K562 (cell line): ENCODE results near the gene SERINC5. TPM values are rescaled to one million over a fixed set of nuclear protein-coding genes. Genes with fewer than 3 reads are reported as not detected.

ENCODE experiments used
- ATAC-seq: fragments of 200-7000 bp; cut with Tn5 transposase; 3 replicates; pipeline ENCODE4 v1.9.1; 2020; ENCODE audit warnings: moderate library complexity
- BruUV-seq: library from RNA; stranded (reverse); fragments of 400-500 nt; replicated peaks from 2 replicates; lab custom pipeline; 2021; lab: Mats Ljungman, UMichigan
- CTCF ChIA-PET: fragments of 300-600 bp; formaldehyde crosslinking; extraction: SDS; loops from one replicate; lab custom pipeline; 2021; ENCODE audit warnings: low intra/inter-chr PET ratio; lab: Yijun Ruan, JAX
- POLR2A ChIA-PET: fragments of 300-600, 350-650 bp; sonication (Branson Sonifier 250); formaldehyde crosslinking; extraction: SDS; loops from one replicate; lab custom pipeline; 2021; ENCODE audit warnings: antibody characterized with exemption, inconsistent platforms; lab: Yijun Ruan, JAX
- DNase-seq, 4 experiments: peaks; one replicate each; pipeline versions ENCODE4 v3.0.0 to v3.0.0-alpha.2; 2011 to 2018; ENCODE audit warnings: low spot score in 3 of 4, mixed read lengths in 3 of 4; ENCODE audit errors: extremely low read depth in 1 of 4
- FAIRE-seq: peaks from 2 replicates; lab custom pipeline; 2011; peaks lifted over from hg19 to GRCh38; lab: Jason Lieb, UNC
- H2AFZ ChIP-seq: 2 replicates; pipeline ENCODE4 v1.6.0; 2011; ENCODE audit warnings: low read depth, low read length, control low read depth, inconsistent platforms
- H3K27ac ChIP-seq: fragments of 200-600 bp; 3 replicates; pipeline ENCODE4 v1.8.0; 2011; ENCODE audit warnings: low read depth, mild to moderate bottlenecking, control low read depth, inconsistent platforms, low read length, moderate library complexity, mixed read lengths; ENCODE audit errors: extremely low read depth
- H3K27me3 ChIP-seq, 2 experiments: fragments of 300-600 bp in 1 of 2; 2 replicates in 1 of 2; 3 replicates in 1 of 2; pipeline versions ENCODE4 v1.6.0 to v1.8.0; 2011; ENCODE audit warnings: inconsistent platforms in 2 of 2, low read length in 2 of 2, mild to moderate bottlenecking in 1 of 2, mixed read lengths in 1 of 2, moderate library complexity in 1 of 2; ENCODE audit not compliant: control insufficient read depth in 2 of 2, insufficient read depth in 2 of 2
- H3K36me3 ChIP-seq: fragments of 300-600 bp; 3 replicates; pipeline ENCODE4 v1.8.0; 2011; ENCODE audit warnings: mild to moderate bottlenecking, low read length, inconsistent platforms; ENCODE audit not compliant: control insufficient read depth, insufficient read depth
- H3K4me1 ChIP-seq, 2 experiments: fragments of 200-600 bp in 1 of 2; replicated peaks in 1 of 2; 2 replicates in 1 of 2; 3 replicates in 1 of 2; pipeline versions ENCODE4 v1.5.1 to v1.8.0; 2011; ENCODE audit warnings: inconsistent platforms in 2 of 2, low read length in 2 of 2, mild to moderate bottlenecking in 1 of 2, mixed read lengths in 1 of 2, moderate library complexity in 1 of 2; ENCODE audit not compliant: control insufficient read depth in 2 of 2, insufficient read depth in 2 of 2
- H3K4me2 ChIP-seq: 2 replicates; pipeline ENCODE4 v1.6.1; 2011; ENCODE audit warnings: low read length, control low read depth, inconsistent platforms, mixed read lengths; ENCODE audit not compliant: insufficient read depth
- H3K4me3 ChIP-seq: fragments of 200-600 bp; sonication (generic), shearing (Covaris generic); 2 replicates; pipeline ENCODE4 v1.5.1; 2016; ENCODE audit warnings: control low read depth, inconsistent platforms
- H3K79me2 ChIP-seq: fragments of 200-600 bp; 3 replicates; pipeline ENCODE4 v1.8.0; 2011; ENCODE audit warnings: low read length, inconsistent platforms; ENCODE audit not compliant: control insufficient read depth, insufficient read depth
- H3K9ac ChIP-seq, 2 experiments: 2 replicates each; pipeline versions ENCODE4 v1.6.0 to v1.6.1; 2011; ENCODE audit warnings: low read depth in 2 of 2, low read length in 2 of 2, control low read depth in 1 of 2, inconsistent platforms in 1 of 2, mild to moderate bottlenecking in 1 of 2, mixed read lengths in 1 of 2; ENCODE audit not compliant: insufficient read depth in 1 of 2
- H3K9me1 ChIP-seq: one replicate; pipeline ENCODE4 v1.6.0; 2011; ENCODE audit warnings: inconsistent platforms, mild to moderate bottlenecking, low read length, moderate library complexity; ENCODE audit not compliant: control insufficient read depth, insufficient read depth
- H3K9me3 ChIP-seq: replicated peaks from 2 replicates; pipeline ENCODE4 v1.5.1; 2011; ENCODE audit warnings: low read depth, low read length, inconsistent platforms; ENCODE audit not compliant: control insufficient read depth, insufficient read depth
- H4K20me1 ChIP-seq: replicated peaks from 2 replicates; pipeline ENCODE4 v1.6.1; 2011; ENCODE audit warnings: low read length, inconsistent platforms, mixed read lengths; ENCODE audit not compliant: control insufficient read depth, insufficient read depth
- FOXJ2 ChIP-seq: fragments of 200-800 bp; sonication (Bioruptor generic); IDR thresholded peaks from 2 replicates; pipeline ENCODE4 v1.6.1; 2016; ENCODE audit warnings: missing genetic modification characterization, missing compliant biosample characterization
- IFI16 ChIP-seq: fragments of 250-450 bp; sonication (Bioruptor Pico); IDR thresholded peaks from 2 replicates; pipeline ENCODE4 v2.1.2; 2022; ENCODE audit warnings: mild to moderate bottlenecking, inconsistent platforms
- ZNF12 ChIP-seq: sonication (generic); formaldehyde crosslinking; IDR thresholded peaks from 2 replicates; pipeline ENCODE4 v1.4.0; 2020; ENCODE audit warnings: mild to moderate bottlenecking, missing genetic modification reagents
- ZNF431 ChIP-seq: sonication (generic); formaldehyde crosslinking; IDR thresholded peaks from 2 replicates; pipeline ENCODE4 v1.8.0; 2022; ENCODE audit warnings: mild to moderate bottlenecking, missing genetic modification reagents
- ZNF764 ChIP-seq: fragments of 250-450 bp; sonication (Bioruptor Pico); IDR thresholded peaks from 2 replicates; pipeline ENCODE4 v1.4.0; 2020; ENCODE audit warnings: low read depth, mild to moderate bottlenecking, moderate library complexity
- WGBS: fragments of 100-300 bp; shearing (Covaris generic); methylation state at CpG from one replicate; pipeline ENCODE4 v1.1.6; 2016; ENCODE audit warnings: low coverage, mixed read lengths; ENCODE audit not compliant: insufficient coverage; ENCODE audit errors: missing lambda C conversion rate; 5-methylcytosine and 5-hydroxymethylcytosine counted together
- in situ Hi-C: fragments of 300-500 bp; cut with MboI; formaldehyde crosslinking; loops from 4 replicates; pipeline ENCODE4 v1.15.0; 2018; ENCODE audit warnings: inconsistent platforms, mixed read lengths
- intact Hi-C: fragments of 100-400 bp; cut with micrococcal nuclease; formaldehyde crosslinking; loops from 2 replicates; pipeline ENCODE4 v1.14.2; 2022
- polyA plus RNA-seq, 8 experiments: library from polyadenylated mRNA; depleted of rRNA in 4 of 8; stranded (reverse) in 5 of 8; unstranded in 3 of 8; fragments of >200 nt; fragmentation: Nextera tagmentation in 2 of 8; fragmentation: Illumina TruSeq in 1 of 8; extraction: Ambion mirVana in 2 of 8; extraction: Trizol in 1 of 8; gene quantifications; 2 replicates each; pipeline versions ENCODE4 v1.2.1 to v1.2.3, GENCODE V29; 2011 to 2014; ENCODE audit warnings: inconsistent platforms in 1 of 8, missing spikeins in 1 of 8
- total RNA-seq, 7 experiments: library from RNA; depleted of rRNA in 6 of 7; stranded (reverse); fragments of >200 nt in 6 of 7; fragmentation: Illumina TruSeq in 2 of 7; extraction: Trizol in 2 of 7; gene quantifications; 2 replicates each; pipeline versions ENCODE4 v1.2.1 to v1.2.3, GENCODE V29; 2011 to 2021; ENCODE audit warnings: low replicate concordance in 1 of 7
- TF ChIP-seq, protein P1 (sequence below): fragments of 450-650 bp; IDR thresholded peaks from 2 replicates; pipeline ENCODE4 v1.6.1; 2016; ENCODE audit warnings: mild to moderate bottlenecking, moderate library complexity
- TF ChIP-seq, protein P2 (sequence below), 2 experiments: fragments of 450-650 bp; conservative IDR thresholded peaks; 2 replicates each; pipeline ENCODE4 v1.6.1; 2017; ENCODE audit warnings: mild to moderate bottlenecking in 2 of 2, moderate library complexity in 2 of 2

SERINC5 gene
- total and polyA plus RNA-seq, 9 of the 15 experiments (the other 6 are each of a cell fraction or from before 2014, with no cell fraction given): 1.4 to 7.9 (median 3.7) TPM

DNA sequence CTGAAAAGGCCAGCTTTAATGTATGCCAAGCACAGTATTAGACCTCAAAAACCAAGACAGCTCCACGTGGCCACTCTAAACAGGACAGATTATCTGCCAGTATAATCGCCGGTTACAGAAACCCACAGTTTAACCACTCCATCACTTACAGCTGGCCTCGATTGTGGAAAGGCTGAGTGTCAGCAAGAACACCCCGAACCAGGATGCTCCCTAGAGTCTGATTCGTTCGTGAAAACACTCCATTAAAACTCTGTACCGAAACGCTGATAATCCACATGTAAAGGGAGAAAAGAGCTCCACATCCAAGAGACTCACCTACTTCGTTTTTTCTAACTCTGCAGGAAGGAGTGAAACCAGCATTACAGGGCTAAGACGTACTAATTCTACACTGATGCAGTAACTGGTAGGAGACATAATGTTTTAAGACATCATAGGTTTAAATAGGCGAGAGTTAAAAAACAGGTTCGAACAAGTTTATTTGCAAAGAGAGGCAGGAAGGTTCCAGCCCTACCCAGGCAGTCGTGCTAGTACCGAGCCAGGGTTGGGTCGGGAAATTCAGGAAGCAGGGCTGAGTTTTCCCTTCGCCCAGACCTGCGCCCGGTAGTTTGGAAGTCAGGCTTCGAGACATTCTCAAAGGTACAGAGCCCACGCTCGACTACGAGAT, 949 bp downstream of the SERINC5 start:
- DNase-seq (peak in 1 of 4 experiments; percentile 19), ATAC-seq (no peak)
- peaks cover 16% of the 10 kb centered on the region for H3K79me2 ChIP-seq
- TF ChIP-seq, protein P1, sequence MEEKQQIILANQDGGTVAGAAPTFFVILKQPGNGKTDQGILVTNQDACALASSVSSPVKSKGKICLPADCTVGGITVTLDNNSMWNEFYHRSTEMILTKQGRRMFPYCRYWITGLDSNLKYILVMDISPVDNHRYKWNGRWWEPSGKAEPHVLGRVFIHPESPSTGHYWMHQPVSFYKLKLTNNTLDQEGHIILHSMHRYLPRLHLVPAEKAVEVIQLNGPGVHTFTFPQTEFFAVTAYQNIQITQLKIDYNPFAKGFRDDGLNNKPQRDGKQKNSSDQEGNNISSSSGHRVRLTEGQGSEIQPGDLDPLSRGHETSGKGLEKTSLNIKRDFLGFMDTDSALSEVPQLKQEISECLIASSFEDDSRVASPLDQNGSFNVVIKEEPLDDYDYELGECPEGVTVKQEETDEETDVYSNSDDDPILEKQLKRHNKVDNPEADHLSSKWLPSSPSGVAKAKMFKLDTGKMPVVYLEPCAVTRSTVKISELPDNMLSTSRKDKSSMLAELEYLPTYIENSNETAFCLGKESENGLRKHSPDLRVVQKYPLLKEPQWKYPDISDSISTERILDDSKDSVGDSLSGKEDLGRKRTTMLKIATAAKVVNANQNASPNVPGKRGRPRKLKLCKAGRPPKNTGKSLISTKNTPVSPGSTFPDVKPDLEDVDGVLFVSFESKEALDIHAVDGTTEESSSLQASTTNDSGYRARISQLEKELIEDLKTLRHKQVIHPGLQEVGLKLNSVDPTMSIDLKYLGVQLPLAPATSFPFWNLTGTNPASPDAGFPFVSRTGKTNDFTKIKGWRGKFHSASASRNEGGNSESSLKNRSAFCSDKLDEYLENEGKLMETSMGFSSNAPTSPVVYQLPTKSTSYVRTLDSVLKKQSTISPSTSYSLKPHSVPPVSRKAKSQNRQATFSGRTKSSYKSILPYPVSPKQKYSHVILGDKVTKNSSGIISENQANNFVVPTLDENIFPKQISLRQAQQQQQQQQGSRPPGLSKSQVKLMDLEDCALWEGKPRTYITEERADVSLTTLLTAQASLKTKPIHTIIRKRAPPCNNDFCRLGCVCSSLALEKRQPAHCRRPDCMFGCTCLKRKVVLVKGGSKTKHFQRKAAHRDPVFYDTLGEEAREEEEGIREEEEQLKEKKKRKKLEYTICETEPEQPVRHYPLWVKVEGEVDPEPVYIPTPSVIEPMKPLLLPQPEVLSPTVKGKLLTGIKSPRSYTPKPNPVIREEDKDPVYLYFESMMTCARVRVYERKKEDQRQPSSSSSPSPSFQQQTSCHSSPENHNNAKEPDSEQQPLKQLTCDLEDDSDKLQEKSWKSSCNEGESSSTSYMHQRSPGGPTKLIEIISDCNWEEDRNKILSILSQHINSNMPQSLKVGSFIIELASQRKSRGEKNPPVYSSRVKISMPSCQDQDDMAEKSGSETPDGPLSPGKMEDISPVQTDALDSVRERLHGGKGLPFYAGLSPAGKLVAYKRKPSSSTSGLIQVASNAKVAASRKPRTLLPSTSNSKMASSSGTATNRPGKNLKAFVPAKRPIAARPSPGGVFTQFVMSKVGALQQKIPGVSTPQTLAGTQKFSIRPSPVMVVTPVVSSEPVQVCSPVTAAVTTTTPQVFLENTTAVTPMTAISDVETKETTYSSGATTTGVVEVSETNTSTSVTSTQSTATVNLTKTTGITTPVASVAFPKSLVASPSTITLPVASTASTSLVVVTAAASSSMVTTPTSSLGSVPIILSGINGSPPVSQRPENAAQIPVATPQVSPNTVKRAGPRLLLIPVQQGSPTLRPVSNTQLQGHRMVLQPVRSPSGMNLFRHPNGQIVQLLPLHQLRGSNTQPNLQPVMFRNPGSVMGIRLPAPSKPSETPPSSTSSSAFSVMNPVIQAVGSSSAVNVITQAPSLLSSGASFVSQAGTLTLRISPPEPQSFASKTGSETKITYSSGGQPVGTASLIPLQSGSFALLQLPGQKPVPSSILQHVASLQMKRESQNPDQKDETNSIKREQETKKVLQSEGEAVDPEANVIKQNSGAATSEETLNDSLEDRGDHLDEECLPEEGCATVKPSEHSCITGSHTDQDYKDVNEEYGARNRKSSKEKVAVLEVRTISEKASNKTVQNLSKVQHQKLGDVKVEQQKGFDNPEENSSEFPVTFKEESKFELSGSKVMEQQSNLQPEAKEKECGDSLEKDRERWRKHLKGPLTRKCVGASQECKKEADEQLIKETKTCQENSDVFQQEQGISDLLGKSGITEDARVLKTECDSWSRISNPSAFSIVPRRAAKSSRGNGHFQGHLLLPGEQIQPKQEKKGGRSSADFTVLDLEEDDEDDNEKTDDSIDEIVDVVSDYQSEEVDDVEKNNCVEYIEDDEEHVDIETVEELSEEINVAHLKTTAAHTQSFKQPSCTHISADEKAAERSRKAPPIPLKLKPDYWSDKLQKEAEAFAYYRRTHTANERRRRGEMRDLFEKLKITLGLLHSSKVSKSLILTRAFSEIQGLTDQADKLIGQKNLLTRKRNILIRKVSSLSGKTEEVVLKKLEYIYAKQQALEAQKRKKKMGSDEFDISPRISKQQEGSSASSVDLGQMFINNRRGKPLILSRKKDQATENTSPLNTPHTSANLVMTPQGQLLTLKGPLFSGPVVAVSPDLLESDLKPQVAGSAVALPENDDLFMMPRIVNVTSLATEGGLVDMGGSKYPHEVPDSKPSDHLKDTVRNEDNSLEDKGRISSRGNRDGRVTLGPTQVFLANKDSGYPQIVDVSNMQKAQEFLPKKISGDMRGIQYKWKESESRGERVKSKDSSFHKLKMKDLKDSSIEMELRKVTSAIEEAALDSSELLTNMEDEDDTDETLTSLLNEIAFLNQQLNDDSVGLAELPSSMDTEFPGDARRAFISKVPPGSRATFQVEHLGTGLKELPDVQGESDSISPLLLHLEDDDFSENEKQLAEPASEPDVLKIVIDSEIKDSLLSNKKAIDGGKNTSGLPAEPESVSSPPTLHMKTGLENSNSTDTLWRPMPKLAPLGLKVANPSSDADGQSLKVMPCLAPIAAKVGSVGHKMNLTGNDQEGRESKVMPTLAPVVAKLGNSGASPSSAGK: 0 out of 2 replicates have a peak, but pooled peaks have one; percentile 13
- TF ChIP-seq FOXJ2 (tag) (0 out of 2 replicates have a peak, but pooled peaks have one; percentile 25), IFI16 (CRISPR knock-in tag) (no peak), ZNF431 (CRISPR knock-in tag) (0 out of 2 replicates have a peak, but pooled peaks have one; percentile 35), ZNF764 (no peak), ZNF12 (CRISPR knock-in tag) (0 out of 2 replicates have a peak, but pooled peaks have one; percentile 2)
- TF ChIP-seq, protein P2, sequence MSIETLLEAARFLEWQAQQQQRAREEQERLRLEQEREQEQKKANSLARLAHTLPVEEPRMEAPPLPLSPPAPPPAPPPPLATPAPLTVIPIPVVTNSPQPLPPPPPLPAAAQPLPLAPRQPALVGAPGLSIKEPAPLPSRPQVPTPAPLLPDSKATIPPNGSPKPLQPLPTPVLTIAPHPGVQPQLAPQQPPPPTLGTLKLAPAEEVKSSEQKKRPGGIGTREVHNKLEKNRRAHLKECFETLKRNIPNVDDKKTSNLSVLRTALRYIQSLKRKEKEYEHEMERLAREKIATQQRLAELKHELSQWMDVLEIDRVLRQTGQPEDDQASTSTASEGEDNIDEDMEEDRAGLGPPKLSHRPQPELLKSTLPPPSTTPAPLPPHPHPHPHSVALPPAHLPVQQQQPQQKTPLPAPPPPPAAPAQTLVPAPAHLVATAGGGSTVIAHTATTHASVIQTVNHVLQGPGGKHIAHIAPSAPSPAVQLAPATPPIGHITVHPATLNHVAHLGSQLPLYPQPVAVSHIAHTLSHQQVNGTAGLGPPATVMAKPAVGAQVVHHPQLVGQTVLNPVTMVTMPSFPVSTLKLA (conservative IDR thresholded peaks at IDR 0.05): peak in 1 of 2 experiments; percentile 42; a peak in 1 of 4 replicates

More for the DNA sequence above, 949 bp downstream of the SERINC5 start:
- peak overlapping the region; percentile 78 for H3K4me2 ChIP-seq
- in situ Hi-C loops (no loop called here), intact Hi-C loops (loop anchor here (5.0 kb wide), 1 partner anchor 63 kb away; no protein-coding TSS in a partner anchor)
- peak overlapping the region; percentile 49 to 94 for H3K9ac ChIP-seq
- H3K9me3 ChIP-seq: no peaks in the 10 kb centered on the region
- BruUV-seq: TSS peak; percentile 53
- H3K4me1 ChIP-seq: peaks cover 12 to 18% of the 10 kb centered on the region in 2 experiments; a peak in 4 of 5 replicates
- H3K4me3 ChIP-seq: peak overlapping the region; percentile 66
- H4K20me1 ChIP-seq: 0 out of 2 replicates have a peak, but pooled peaks cover 6% of the 10 kb centered on the region
- no peak for FAIRE-seq
- peak overlapping the region; percentile 91 for H2AFZ ChIP-seq
- CTCF ChIA-PET: no interaction called here
- H3K9me1 ChIP-seq: no peaks in the 10 kb centered on the region
- POLR2A ChIA-PET: interaction anchor here (0.6 to 4.4 kb wide), 6 partner anchors 8 to 281 kb away, joined by 3 to 37 read pairs (median 6); no protein-coding TSS in a partner anchor
- no peaks in the 10 kb centered on the region for H3K36me3 ChIP-seq
- 7% methylated on average over 22 of the region's 23 CpGs for WGBS
- H3K27me3 ChIP-seq: no peaks in the 10 kb centered on the region
- peak overlapping the region; percentile 94; the same call in 1 of the 3 replicates for H3K27ac ChIP-seq
